OCI-LY7 (cell line): ENCODE measurements around the gene C10orf90.

Experiments
- CTCF ChIP-seq: fragments of 200-600 bp; sonication (generic); conservative IDR thresholded peaks from 2 replicates; pipeline ENCODE4 v1.5.1; 2014; ENCODE audit warnings: mild to moderate bottlenecking, antibody characterized with exemption, low read length, moderate library complexity, mixed read lengths
- EZH2phosphoT487 ChIP-seq: fragments of 200-600 bp; sonication (generic); IDR thresholded peaks from 2 replicates; pipeline ENCODE4 v1.6.1; 2018; ENCODE audit warnings: low read depth, borderline replicate concordance, mild to moderate bottlenecking, mixed run types, antibody characterized with exemption, low read length, moderate library complexity, mixed read lengths

GRCh38 chr10:126667568-126667967 lies 2.9 kb downstream of the C10orf90 start:
- TF ChIP-seq CTCF = no peak
- TF ChIP-seq EZH2phosphoT487 = no peak
